ENCODE measurements around the gene SAMD13. TPM values are rescaled to one million over a fixed set of nuclear protein-coding genes. Genes with fewer than 3 reads are reported as not detected.

SAMD13 gene
- total and polyA plus RNA-seq, 10 of the 15 experiments (the other 5 are each of a cell fraction or from before 2014, with no cell fraction given) = 0.81 to 1.9 (median 1.2) TPM; not detected in 1

DNA sequence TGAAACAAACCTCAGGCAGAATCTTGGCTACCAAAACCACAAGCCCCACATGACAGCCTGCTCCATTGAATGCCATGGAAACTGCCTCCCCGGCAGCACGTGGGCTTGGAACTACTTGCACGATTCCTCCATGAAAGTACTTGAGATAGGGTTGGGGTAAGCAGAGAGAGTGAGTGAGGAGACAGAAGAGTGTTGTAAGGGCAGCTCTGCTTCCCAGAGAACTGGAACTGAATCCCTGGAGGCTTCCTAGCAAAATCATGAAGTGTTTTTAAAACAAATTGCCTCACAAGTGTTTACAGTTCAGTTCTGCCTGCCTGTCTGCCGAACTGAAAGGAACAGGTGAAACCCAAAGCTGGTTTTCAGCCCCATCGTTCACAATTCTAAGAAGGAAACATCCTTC, 61.5 kb downstream of the SAMD13 start:
- FAIRE-seq (no peak), DNase-seq (ENCODE audit: low read depth, low spot score) (no peak), ATAC-seq (no peak)
- ChIA-PET SMC1A (ENCODE audit: uncharacterized antibody, unreplicated experiment) (interaction anchor here (0.8 kb wide), 1 partner anchor 212 kb away, joined by 3 read pairs; no protein-coding TSS in a partner anchor), RAD21 (ENCODE audit: unreplicated experiment) (no interaction called here), POLR2A (no interaction called here), CTCF (interaction anchor here (1.1 kb wide), 2 partner anchors 28 to 257 kb away, joined by 3 read pairs; no protein-coding TSS in a partner anchor)
- WGBS (ENCODE audit: insufficient coverage, insufficient replicate concordance, low lambda C conversion rate, missing lambda C conversion rate) = 24% methylated on average over 5 of the region's 5 CpGs
- Histone ChIP-seq H3K4me1 (ENCODE audit: control insufficient read depth, insufficient read depth, low read length) (no peaks in the 10 kb centered on the region), H3K36me3 (ENCODE audit: control insufficient read depth in 2 of 2, insufficient read depth in 2 of 2, low read length in 1 of 2) (no peaks in the 10 kb centered on the region), H3K27ac (ENCODE audit: control insufficient read depth, insufficient read depth) (no peak overlapping the region), H4K20me1 (ENCODE audit: control insufficient read depth, insufficient read depth) (no peaks in the 10 kb centered on the region), H3K9me3 (replicated peaks; ENCODE audit: control insufficient read depth, insufficient read depth, low read length) (no peaks in the 10 kb centered on the region), H3K9ac (ENCODE audit: control insufficient read depth, insufficient read depth, low read length) (no peak overlapping the region), H2AFZ (ENCODE audit: control insufficient read depth, low read depth, low read length) (no peak overlapping the region), H3K27me3 (replicated peaks in 1 of 2; ENCODE audit: control insufficient read depth in 2 of 2, insufficient read depth in 2 of 2, low read length in 1 of 2) (no peaks in the 10 kb centered on the region; a peak in 1 of 4 replicates), H3K4me3 (no peak overlapping the region), H3K4me2 (ENCODE audit: control insufficient read depth, insufficient read depth) (no peak overlapping the region), H3K79me2 (ENCODE audit: control insufficient read depth, insufficient read depth, low read length) (no peaks in the 10 kb centered on the region)
- in situ Hi-C loops (cut with MboI) = no loop called here
- no TSS peak for BruUV-seq (replicated peaks)
- TF ChIP-seq RELA (IDR thresholded peaks at IDR 0.05; ENCODE audit: borderline replicate concordance, partially characterized antibody) = no peak
- TF ChIP-seq ETV6 (conservative IDR thresholded peaks at IDR 0.05 in 1 of 2, IDR thresholded peaks at IDR 0.05 in 1 of 2; ENCODE audit: borderline replicate concordance in 1 of 2, low read depth in 1 of 2) = no peak
- TF ChIP-seq ZNF207 (IDR thresholded peaks at IDR 0.05; ENCODE audit: borderline replicate concordance) = no peak
- no peak for TF ChIP-seq POU2F2 (IDR thresholded peaks at IDR 0.05; ENCODE audit: borderline replicate concordance, low read depth, low read length)
- TF ChIP-seq, protein P1, sequence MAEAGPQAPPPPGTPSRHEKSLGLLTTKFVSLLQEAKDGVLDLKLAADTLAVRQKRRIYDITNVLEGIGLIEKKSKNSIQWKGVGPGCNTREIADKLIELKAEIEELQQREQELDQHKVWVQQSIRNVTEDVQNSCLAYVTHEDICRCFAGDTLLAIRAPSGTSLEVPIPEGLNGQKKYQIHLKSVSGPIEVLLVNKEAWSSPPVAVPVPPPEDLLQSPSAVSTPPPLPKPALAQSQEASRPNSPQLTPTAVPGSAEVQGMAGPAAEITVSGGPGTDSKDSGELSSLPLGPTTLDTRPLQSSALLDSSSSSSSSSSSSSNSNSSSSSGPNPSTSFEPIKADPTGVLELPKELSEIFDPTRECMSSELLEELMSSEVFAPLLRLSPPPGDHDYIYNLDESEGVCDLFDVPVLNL (IDR thresholded peaks at IDR 0.05; ENCODE audit: low read depth, low read length) = no peak
- no peak for TF ChIP-seq USF1 (IDR thresholded peaks at IDR 0.05; ENCODE audit: borderline replicate concordance, extremely low read length, insufficient read depth, low read depth, low read length)
- no peak for TF ChIP-seq CBX5 (IDR thresholded peaks at IDR 0.05; ENCODE audit: low read depth)
- TF ChIP-seq JUND (IDR thresholded peaks at IDR 0.05; ENCODE audit: low read depth, low read length) = no peak
- TF ChIP-seq KLF5 (IDR thresholded peaks at IDR 0.05; ENCODE audit: partially characterized antibody) = no peak
- TF ChIP-seq SIX5 (IDR thresholded peaks at IDR 0.05; ENCODE audit: low read depth, low read length, severe bottlenecking) = no peak
- intact Hi-C loops (cut with micrococcal nuclease; ENCODE audit: unreplicated experiment) = no loop called here

Measured in GM12878 (cell line).